RWPE1 (cell line): ENCODE measurements around the gene GRIK2.

Experiments used
- CTCF ChIA-PET: fragments of 350-600 bp; sonication (Branson Sonifier 250); formaldehyde crosslinking; extraction: SDS; loops from one replicate; lab custom pipeline; 2021; lab: Yijun Ruan, JAX
- POLR2A ChIA-PET: fragments of 400-600 bp; formaldehyde crosslinking; extraction: SDS; loops from one replicate; lab custom pipeline; 2020; ENCODE audit warnings: antibody characterized with exemption; ENCODE audit not compliant: low non-redundant PET; lab: Yijun Ruan, JAX
- DNase-seq: peaks from one replicate; pipeline ENCODE4 v3.0.0; 2012; ENCODE audit warnings: low spot score
- H3K27ac ChIP-seq: fragments of 450-650 bp; 2 replicates; pipeline ENCODE4 v1.5.1; 2017
- CTCF ChIP-seq: fragments of 450-650 bp; conservative IDR thresholded peaks from 2 replicates; pipeline ENCODE4 v1.5.1; 2017; ENCODE audit warnings: low read depth, mild to moderate bottlenecking

GRIK2 gene

GRCh38 chr6:101700655-101701054 lies 307.1 kb downstream of the GRIK2 start:
- H3K27ac ChIP-seq = no peak overlapping the region
- DNase-seq = no peak
- ChIA-PET POLR2A (no interaction called here), CTCF (interaction anchor here (0.6 kb wide), 2 partner anchors 138 to 671 kb away, joined by 3 read pairs; no protein-coding TSS in a partner anchor)
- no peak for TF ChIP-seq CTCF

GRCh38 chr6:101703311-101703710 lies 309.8 kb downstream of the GRIK2 start:
- no peak for DNase-seq
- H3K27ac ChIP-seq = no peak overlapping the region
- POLR2A ChIA-PET = no interaction called here
- CTCF ChIA-PET = interaction anchor here (1.1 kb wide), 1 partner anchor 20 kb away, joined by 3 read pairs; no protein-coding TSS in a partner anchor
- TF ChIP-seq CTCF = no peak

- TF ChIP-seq CTCF = no peak
- no peak for DNase-seq
- ChIA-PET CTCF (no interaction called here), POLR2A (no interaction called here)
- no peak overlapping the region for H3K27ac ChIP-seq
These were observed 312.4 kb downstream of the GRIK2 start for GRCh38 chr6:101705866-101706265.

- H3K27ac ChIP-seq = no peak overlapping the region
- DNase-seq = no peak
- CTCF ChIA-PET = no interaction called here
- POLR2A ChIA-PET = no interaction called here
- no peak for TF ChIP-seq CTCF
These were observed 313.1 kb downstream of the GRIK2 start for GRCh38 chr6:101706576-101706975.

- CTCF ChIA-PET = no interaction called here
- H3K27ac ChIP-seq = no peak overlapping the region
- no peak for DNase-seq
- no peak for TF ChIP-seq CTCF
- POLR2A ChIA-PET = no interaction called here
These were observed 318.0 kb downstream of the GRIK2 start for GRCh38 chr6:101711518-101711917.

- ChIA-PET POLR2A (no interaction called here), CTCF (no interaction called here)
- DNase-seq = no peak
- no peak overlapping the region for H3K27ac ChIP-seq
- no peak for TF ChIP-seq CTCF
These were observed 322.9 kb downstream of the GRIK2 start for GRCh38 chr6:101716387-101716786.
